GM12878 (cell line): ENCODE data around the gene CADPS. TPM values are rescaled to one million over a fixed set of nuclear protein-coding genes. Genes with fewer than 3 reads are reported as not detected.

Source experiments
- BACH1 ChIP-seq: fragments of 450-650 bp; IDR thresholded peaks from 2 replicates; pipeline ENCODE4 v1.6.1; 2017; ENCODE audit warnings: mild to moderate bottlenecking, borderline replicate concordance
- CBX3 ChIP-seq: fragments of 200-600 bp; sonication (generic); IDR thresholded peaks from 2 replicates; pipeline ENCODE4 v1.6.1; 2016; ENCODE audit warnings: low read depth, borderline replicate concordance
- CEBPZ ChIP-seq: fragments of 150-350 bp; IDR thresholded peaks from 2 replicates; pipeline ENCODE4 v1.6.1; 2016; ENCODE audit warnings: low read depth, low read length
- CREB1 ChIP-seq: IDR thresholded peaks from 2 replicates; pipeline ENCODE4 v1.6.1; 2012; ENCODE audit warnings: low read depth, mild to moderate bottlenecking, inconsistent platforms
- EZH2 ChIP-seq: IDR thresholded peaks from 2 replicates; pipeline ENCODE4 v1.6.1; 2012; ENCODE audit warnings: low read depth, mild to moderate bottlenecking, control low read depth, inconsistent platforms, low read length, borderline replicate concordance; ENCODE audit not compliant: control insufficient read depth
- RELA ChIP-seq: fragments of 450-650 bp; IDR thresholded peaks from 2 replicates; pipeline ENCODE4 v1.8.0; 2014; ENCODE audit warnings: borderline replicate concordance; ENCODE audit not compliant: partially characterized antibody
- polyA plus RNA-seq, 11 experiments: library from polyadenylated mRNA; depleted of rRNA in 4 of 11; unstranded in 6 of 11; stranded (reverse) in 5 of 11; fragments of >200 nt; fragmentation: Nextera tagmentation in 4 of 11; fragmentation: Illumina TruSeq in 1 of 11; extraction: Ambion mirVana in 4 of 11; extraction: Trizol in 1 of 11; gene quantifications; 1 replicate in 1 of 11; 2 replicates in 10 of 11; pipeline versions ENCODE4 v1.2.1 to v1.2.3, GENCODE V29; 2011 to 2016; ENCODE audit warnings: inconsistent platforms in 2 of 11, missing spikeins in 2 of 11, low read depth in 1 of 11
- total RNA-seq, 4 experiments: library from RNA; depleted of rRNA in 3 of 4; stranded (reverse); fragments of >200 nt in 3 of 4; fragmentation: Illumina TruSeq in 1 of 4; extraction: Trizol in 1 of 4; gene quantifications; 2 replicates each; pipeline versions ENCODE4 v1.2.1 to v1.2.3, GENCODE V29; 2013 to 2021
- TF ChIP-seq, protein P1 (sequence below): fragments of 450-650 bp; IDR thresholded peaks from 2 replicates; pipeline ENCODE4 v1.6.1; 2017; ENCODE audit warnings: mild to moderate bottlenecking, low read depth, inconsistent platforms; ENCODE audit not compliant: poor library complexity, severe bottlenecking

The CADPS gene
- total and polyA plus RNA-seq, 10 of the 15 experiments (the other 5 are each of a cell fraction or from before 2014, with no cell fraction given): 0.20 TPM; not detected in 9

GRCh38 chr3:62732183-62732904 lies 142.9 kb downstream of the CADPS start (continued):
- TF ChIP-seq CEBPZ: no peak
- no peak for TF ChIP-seq RELA
- no peak for TF ChIP-seq CREB1
- TF ChIP-seq CBX3: no peak
- TF ChIP-seq, protein P1, sequence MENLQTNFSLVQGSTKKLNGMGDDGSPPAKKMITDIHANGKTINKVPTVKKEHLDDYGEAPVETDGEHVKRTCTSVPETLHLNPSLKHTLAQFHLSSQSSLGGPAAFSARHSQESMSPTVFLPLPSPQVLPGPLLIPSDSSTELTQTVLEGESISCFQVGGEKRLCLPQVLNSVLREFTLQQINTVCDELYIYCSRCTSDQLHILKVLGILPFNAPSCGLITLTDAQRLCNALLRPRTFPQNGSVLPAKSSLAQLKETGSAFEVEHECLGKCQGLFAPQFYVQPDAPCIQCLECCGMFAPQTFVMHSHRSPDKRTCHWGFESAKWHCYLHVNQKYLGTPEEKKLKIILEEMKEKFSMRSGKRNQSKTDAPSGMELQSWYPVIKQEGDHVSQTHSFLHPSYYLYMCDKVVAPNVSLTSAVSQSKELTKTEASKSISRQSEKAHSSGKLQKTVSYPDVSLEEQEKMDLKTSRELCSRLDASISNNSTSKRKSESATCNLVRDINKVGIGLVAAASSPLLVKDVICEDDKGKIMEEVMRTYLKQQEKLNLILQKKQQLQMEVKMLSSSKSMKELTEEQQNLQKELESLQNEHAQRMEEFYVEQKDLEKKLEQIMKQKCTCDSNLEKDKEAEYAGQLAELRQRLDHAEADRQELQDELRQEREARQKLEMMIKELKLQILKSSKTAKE: no peak
- no peak for TF ChIP-seq EZH2
- TF ChIP-seq BACH1: no peak
